Superior temporal gyrus (tissue), 1 donor: ENCODE data around the gene RPUSD4.

Experiments used
- DNase-seq: peaks from one replicate; pipeline ENCODE4 v3.0.0-alpha.2; 2016; ENCODE audit errors: extremely low spot score

Gene RPUSD4

DNA sequence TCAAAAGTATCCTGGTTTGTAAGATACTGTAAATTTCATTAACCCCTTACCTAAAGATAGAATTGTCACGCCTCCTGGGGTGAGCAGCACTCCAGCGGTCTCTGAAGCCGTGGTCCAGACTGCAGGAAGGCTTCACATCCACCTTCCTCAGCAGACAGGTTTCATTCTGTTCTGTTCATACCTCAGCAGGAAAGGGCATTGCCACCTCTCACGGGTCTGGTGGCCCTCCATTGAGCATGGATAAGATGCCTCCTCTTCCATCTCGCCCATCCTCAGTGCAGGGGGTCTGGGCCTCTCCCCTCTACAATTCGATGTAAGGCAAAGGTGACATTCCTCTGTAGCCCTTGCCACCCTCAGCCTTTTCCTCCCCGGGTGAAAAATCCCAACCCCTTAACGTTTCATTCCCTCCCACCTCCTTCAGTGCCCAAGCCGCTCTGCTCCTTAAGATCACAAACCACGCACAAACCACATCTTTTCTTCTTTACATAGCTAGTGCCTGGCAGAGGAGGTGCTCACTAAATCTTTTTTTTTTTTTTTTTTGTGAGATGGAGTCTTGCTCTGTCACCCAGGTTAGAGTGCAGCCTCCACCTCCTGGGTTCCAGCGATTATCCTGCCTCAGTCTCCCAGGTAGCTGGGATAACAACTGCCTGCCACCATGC is 28.5 kb downstream of the RPUSD4 start:
- DNase-seq: no peak

DNA sequence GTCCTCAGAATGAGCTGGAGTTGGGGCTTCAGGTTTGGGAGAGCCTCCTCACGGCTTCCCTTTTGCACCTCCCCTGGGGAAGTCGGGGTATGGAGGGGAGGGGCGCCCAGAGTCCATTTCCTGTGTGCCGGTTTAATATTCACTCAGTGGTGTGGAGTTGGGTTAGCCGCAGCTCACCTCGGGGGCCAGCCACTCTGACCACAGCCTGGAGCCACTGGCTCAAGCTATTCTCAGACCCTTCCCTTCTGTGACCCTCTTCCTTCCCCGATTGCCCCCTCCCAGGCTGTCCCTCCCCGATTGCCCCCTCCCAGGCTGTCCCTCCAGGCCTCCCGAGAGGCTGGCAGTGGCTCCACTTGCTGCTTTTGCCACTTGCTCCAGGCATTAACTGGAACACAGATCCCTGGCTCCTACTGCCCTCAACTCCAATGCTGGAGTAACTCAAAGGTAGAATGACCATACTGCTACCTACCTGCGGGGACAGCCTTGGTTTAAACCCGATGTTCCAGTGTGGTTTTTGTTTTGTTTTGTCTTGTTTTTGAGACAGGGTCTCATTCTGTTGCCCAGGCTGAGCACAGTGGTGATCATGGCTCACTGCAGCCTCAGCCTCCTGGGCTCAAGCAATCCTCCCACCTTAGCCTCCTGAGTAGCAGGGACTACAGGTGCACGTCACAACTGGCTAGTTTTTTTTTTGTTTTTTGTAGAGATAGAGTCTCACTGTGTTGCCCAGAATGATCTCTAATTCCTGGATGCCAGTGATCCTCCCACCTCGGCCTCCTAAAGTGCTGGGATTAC is 29.3 kb downstream of the RPUSD4 start:
- no peak for DNase-seq

DNA sequence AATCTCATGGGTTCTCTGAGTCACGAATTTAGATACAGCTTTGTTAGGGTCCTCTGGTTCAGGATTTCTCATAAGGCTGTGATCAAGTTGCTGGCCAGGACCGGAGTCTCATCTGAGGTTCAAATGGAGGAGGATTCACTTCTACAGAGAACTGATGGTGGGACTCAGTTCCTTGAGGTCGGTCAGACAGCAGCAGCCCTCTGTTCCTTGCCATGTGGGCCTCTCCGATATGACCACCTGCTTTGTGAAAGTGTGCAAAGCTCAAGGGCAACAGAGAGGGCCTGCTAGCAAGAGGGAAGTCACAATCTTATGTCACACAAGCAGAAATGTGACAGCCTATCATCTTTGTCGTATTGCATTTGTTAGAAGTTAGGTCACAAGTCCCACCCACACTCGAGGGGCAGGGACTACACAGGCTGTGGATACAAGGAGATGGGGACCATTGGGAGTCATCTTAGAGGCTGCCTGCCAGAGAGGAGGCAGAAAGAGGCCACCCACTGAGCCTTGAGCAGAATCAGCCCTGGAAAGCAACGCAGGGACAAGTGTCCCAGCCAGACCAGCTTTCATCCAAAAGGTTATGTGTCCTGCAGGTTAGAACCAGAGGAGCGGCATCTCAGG is 34.5 kb downstream of the RPUSD4 start:
- DNase-seq: no peak

DNA sequence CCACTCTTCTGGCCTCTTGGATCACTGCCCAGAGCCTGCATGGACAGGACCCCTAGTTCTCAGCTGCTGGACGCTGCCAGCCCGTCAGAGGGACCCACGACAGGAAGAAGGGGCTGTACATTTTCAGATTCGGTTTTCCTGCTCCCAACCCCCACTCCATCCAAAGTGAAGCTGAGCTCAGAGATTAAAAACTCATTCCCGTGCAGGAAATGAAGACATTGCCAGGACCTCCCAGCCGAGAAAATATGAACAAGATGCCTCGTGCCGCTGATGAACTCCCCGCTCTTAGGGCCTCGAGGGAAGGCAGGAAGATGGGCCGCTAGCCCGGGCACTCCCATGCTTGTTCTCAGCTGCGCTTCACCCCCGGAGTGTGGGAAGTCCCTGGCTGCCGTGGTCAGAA is 36.1 kb downstream of the RPUSD4 start:
- no peak for DNase-seq

DNA sequence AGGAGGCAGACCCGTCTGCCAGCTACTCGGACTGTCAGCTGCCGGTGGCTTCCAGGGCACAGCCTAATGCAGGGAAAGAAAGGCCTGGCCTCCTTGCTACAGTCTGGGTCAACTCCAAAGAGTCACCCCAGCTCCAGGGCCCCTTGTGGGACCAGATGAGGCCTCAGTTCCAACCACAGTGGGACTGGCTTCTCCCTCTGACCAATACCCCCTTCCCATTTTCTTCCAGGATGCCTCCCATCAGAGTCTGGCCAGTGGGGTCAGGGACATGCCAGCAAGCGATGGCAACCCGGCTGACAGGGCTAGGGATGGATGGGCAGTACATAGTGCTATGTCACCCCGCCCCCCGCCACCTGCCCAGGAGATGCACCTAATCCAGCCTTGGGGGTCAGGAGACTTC is 36.6 kb downstream of the RPUSD4 start:
- DNase-seq: no peak

DNA sequence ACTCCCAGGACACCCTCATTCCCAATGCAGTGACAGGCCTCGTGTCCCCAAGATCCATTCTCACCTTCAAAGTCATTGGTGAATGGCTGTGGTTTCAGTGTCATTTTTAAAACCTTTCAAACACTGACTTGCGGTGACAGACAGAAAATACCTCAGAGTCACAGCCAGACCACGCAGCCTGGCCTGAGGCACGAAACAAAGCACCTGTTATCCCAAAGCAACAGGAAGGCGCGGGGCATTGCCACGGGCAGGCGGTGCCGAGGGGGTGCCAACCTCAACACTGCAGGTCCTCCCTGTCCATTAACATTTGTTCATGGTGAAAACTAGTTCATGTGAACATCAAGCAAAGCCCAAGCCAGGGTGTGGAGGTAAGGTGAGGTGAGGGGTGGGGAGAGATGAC is 38.2 kb downstream of the RPUSD4 start:
- DNase-seq: no peak

DNA sequence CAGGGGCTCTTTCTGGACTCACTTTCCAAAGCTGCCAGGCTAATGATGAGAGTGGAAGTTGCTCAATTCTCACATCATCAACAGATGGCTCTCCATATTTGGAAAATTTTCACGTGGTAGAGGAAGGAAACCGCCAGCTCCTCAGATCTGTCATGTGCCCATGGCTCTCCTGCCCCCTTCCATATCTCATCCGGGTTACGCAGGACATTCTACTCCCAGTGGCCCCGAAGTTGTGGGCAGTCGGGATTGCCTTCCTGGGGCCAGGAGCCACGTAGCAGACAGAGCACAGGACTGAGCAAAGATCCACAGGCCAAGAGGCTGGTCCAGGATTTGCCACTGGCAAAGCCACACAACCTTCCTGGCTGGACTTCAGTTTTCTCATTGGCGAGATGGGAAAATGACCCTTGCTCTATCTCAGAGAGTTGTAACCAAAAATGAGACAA is 38.8 kb downstream of the RPUSD4 start:
- no peak for DNase-seq

DNA sequence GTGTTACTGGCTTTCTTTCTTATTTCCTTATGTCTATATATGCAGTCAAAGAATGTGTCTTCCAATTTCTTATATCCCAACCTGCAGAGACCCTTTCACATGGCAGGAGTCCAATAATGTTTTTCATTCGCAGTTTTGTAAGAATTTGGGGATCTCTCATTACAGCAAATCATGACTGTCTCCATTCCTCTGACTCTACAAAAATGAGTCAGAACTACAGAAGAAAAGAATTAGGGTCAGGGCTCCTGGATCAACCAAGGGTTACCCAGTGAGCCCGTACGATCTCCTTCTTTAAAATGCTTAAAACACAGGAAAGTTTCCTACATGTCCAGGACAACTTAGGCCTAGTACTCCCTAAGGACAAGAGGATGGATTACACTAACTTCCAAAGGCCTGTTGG is 42.2 kb downstream of the RPUSD4 start:
- DNase-seq: no peak

DNA sequence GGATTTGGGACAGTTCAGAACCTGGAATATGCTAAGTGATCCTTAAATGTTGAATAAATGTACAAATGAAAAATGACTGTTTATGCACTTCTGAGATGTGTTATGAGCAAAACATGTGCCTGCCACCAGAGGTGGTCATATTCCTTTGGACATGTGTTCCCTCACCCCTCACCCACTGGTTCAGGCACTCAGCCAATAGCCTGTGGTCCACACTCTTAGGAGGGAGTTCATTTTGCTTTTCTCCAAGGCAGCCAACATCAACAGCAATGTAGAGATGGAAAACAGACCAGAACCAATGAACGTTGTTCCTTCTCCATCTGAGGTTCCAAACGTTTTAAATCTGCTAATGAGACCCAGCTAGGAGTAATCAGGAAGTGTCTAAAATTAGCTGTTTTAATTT is 44.0 kb downstream of the RPUSD4 start:
- no peak for DNase-seq

DNA sequence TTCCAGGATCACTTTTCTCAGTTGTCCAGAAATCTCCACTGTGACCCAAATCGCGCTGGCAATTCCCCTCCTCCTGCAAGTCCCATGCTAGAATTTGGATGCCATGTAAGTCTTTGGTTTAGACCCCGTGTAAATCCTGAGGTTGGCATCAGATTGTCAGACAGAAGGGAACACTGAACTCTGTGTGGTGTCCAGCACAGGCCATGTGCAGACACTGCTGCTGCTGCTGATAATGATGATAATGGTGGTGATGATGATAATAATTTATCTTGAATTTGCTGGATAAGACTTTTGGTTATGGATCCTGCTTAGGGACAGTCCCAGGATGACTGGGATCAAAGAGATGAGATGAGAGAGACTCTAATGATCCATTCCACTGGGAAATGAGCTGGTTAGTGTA is 45.0 kb downstream of the RPUSD4 start:
- no peak for DNase-seq

DNA sequence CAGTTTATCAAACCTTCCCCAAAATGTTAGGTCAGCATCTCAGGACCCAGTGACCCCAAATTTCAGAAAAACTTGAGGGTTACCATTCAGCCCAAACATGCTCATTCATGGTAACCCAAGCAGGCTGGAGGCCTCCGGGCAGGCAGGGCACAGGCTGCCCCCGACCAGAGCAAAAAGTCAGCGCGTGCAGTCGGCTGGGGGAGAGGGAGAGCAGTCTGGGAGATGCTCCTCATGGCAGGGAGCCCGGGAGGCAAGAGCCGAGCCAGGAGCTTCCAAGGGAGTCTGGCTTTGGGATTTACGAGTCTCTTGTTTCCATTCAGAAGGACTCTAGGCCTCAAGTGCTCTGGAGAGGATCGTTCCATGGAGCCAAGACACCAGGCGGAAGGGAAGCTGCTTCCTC is 45.7 kb downstream of the RPUSD4 start:
- no peak for DNase-seq

DNA sequence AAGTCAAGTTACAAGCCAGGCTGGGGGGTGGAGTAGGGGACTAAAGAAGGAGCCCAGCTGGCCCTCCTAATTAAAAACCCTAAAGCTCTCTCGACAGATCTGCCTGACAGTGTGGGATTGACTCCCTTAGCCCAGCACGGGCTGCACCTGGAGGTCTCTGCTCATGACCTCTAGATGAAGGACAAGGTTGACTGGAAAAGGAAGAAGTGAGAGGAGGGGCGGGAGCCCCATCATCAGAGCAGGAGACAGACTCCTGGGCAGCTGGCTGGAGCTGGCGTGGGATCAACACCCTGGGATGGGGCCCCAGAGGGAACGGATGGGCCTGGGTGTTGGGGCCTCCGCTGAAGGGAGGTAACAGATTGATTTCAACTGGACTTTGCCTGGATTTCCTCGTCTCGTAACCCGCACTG is 46.1 kb downstream of the RPUSD4 start:
- no peak for DNase-seq

DNA sequence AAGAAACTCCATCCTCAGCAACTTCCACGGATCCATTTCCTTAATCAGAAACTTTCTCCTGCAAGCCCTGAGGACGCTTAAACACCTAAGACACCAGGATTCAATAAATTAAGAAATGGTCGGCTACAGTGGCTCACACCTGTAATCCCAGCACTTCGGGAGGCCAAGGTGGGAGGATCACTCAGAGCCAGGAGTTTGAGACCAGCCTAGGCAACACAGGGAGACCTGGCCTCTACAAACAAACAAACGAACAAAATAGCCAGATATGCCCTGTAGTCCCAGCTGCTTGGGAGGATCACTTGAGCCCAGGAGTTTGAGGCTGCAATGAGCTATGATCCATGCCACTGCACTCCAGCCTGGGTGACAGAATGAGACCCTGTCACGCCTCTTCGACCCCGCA is 46.7 kb downstream of the RPUSD4 start:
- DNase-seq: no peak

DNA sequence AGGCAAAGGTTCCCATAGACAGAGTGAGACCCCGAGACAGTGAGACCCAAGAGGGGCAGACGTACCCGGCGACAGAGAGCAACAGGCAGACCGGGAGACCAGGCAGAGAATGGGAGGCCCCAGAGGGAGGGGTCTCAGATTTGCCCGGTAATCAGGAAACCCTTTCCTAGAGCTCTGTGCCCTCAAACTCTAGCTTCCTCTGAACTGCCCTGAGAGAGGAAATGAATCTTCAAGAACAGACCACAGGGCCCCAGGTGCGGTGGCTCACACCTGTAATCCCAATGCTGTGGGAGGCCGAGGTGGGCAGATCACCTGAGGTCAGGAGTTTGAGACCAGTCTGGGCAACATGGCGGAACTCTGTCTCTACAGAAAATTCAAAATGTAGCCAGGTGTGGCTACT is 47.7 kb downstream of the RPUSD4 start:
- DNase-seq: no peak

DNA sequence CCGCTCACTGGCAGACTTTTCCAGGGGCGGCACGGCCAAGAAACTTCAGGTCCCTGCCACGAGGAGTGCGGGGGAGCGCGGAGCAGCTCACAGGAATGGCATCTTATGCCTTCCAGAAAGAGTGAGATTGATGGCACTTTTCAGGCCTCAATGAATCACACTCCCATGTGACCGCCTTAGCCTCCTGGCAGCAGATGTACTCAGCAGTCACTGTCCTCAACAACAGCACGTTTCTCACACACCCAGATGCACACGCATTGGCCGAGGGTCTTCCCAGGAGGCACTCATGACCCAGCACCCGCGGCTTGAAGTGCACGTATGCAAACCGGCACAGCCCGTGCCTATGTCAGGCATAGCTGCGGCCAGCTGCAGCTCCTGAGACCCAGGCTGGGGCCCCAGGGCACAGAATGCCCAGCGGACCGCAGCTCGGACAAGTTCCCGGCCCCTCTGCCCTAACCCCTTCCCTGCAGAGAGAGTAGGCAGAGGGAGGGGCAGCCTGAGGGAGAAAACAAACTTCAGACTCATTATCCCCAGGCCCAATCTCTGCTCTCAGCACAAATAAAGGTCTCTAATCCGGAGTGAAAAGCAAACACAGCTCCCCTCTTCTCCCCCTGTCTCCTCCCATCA is 48.3 kb downstream of the RPUSD4 start:
- DNase-seq: no peak

DNA sequence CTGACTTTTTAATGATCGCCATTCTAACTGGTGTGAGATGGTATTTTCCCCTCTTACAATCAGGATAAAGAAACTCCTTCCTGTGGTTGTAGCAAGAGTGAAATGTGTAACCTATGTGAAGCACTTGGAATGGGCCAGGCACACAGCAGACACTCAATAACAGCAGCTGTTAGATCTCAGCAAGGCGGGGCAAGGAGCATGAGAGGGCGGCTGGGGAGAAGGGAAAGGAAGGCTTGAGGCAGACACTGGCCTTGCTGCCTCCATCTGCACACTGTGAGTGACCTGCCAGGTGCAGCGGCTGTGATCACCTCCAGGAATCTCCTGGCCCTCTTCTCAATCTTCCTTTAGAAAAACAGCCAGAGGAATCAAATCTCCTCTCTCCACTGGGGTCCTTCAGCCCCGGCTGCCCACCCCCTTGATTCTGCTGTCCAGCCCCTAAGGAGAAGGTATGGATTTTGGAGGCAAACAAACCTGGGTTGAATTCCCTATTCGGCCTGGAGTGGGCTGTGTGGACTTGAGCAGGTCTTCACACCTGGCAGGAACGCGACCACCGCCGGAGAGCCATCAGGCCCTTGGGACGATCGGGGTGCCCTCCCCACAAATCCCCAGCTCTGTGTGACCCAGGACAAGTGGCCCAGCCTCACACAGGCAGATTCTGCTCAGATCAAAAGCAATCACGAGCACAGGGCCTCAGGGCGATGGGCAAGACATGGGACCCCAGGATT is 49.0 kb downstream of the RPUSD4 start:
- DNase-seq: no peak

DNA sequence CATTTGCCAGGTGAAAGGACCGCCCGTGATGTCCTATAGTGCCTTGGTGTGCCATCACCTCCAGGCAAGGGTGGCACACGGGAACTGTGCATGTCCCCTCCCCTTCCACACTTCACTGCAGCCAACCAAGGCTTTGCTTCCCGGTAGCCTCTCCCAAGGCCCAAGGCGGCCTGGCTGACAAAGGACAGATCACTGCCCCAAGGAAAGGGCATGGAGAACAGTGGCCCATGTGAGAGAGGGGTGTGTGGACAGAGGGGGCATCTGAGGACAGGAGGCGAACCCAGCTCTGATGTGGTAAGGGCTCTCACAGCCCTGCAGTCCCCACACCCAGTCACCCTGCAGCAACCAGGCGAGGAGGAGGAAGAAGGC is 50.4 kb downstream of the RPUSD4 start:
- DNase-seq: no peak

DNA sequence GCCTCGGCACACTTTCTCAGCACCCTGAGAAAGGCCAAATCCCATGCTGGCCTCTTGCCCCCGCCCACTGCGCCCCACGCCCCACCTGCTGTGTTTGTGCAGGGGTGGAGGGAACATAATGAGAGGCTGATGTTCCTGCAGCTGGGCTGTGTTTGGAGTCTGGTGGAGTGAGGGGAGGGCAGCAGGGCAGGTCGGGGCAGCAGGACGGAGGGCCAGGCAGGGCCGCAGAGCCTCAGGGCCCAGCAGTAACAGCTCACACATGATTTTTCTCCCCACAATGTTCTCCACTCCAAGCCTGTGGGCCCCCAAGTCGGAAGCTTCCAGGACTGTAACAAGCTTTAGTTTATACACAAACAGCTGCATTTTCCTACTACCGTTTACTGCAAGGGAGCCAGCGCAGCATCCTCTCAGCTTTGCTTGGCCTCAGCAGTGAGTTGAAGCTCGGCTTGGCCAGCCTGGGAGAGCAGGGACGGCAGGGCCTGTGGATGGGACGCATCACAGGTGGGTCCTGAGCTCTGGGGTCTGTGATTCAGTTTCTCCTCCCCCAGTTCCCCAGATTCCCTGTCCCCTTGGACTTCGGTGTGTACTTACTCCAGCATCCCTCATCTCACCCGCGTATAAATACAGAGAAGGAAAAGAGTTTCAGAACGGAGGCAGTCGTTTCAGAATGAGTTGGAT is 51.0 kb downstream of the RPUSD4 start:
- DNase-seq: no peak

DNA sequence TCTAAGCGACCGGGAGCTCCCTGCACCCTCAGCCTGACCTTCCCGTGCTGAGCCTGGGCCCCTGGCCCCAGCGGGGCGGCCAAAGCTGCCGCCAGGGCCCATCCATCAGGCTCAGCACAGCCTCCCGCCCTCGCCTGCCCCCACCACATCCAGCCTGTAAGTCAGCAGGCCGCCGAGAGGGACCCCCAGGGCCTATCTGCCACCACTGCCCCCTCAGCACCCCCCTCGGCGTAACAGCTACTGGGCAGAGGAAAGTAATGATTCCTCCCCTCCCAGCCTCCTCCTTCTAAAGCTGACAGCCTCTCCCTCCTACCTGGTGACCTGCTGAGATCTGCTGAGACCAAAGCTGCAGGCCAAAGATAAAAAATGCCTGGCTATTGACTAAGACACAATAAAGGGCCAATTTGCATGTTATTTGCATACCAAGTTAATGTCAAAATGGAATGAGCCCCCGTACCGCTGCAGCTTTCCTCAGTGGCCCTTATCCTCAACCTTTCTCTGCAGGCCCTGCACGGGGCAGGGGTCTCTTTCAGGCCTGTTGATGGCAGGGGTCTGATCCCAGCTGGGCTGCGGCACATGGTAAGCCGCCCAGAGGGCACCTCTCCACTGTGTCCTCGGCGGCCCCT is 51.6 kb downstream of the RPUSD4 start:
- no peak for DNase-seq

DNA sequence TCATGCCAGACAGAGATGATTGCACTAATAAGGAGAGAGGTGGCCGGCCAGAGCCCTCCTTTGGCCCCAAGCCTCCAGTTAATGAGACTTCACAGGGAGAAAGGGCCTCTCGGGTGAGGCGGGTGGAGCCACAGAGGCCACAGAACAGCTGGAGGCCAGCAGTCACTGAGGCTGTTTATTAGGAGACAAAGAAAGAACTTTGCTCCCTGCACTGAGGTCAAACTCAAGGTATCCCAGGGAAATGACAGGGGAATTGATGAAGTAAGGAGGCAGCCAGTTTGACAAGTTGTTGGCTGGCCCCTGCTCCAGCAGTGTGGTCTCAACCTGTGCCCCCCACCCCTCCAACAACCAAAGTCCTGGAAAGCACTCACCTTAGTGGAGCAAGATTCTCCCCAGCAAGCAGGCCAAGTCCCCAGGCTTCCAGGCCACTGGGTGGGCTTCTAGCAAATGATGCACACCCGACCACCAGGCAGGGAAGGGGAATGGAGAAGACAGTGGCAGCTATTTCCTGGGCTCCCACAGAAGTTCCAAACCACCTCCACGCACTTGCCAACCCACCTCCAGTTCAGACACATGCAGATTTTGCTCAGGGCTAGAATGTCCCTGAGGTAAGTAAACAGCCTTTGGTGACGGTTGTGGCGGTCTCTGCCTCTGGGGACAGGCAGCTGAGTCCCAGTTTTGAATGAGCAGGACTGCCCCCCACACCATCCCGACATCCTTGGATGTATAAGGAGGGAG is 53.2 kb downstream of the RPUSD4 start:
- no peak for DNase-seq
